Measurements from ENCODE around the gene DGKZ. TPM values are rescaled to one million over a fixed set of nuclear protein-coding genes. Genes with fewer than 3 reads are reported as not detected.

DGKZ gene
- total RNA-seq, 1 experiment from 2014 or later, result 43.7 TPM

GRCh38 chr11:46408407-46408986 is 61.2 kb downstream of the DGKZ start:
- no peak overlapping the region for H3K4me3 ChIP-seq
- H3K27me3 ChIP-seq (replicated peaks), result no peaks in the 10 kb centered on the region
- no peak overlapping the region for H3K27ac ChIP-seq
- H3K9me3 ChIP-seq (replicated peaks), result no peaks in the 10 kb centered on the region
- DNase-seq (ENCODE audit: low read depth in 1 of 2, low spot score in 2 of 2), result no peak
- H3K36me3 ChIP-seq, result peaks cover 30% of the 10 kb centered on the region
- H3K4me1 ChIP-seq (replicated peaks), result no peaks in the 10 kb centered on the region

- H3K4me1 ChIP-seq (replicated peaks), result no peaks in the 10 kb centered on the region
- no peaks in the 10 kb centered on the region for H3K27me3 ChIP-seq (replicated peaks)
- H3K9me3 ChIP-seq (replicated peaks), result no peaks in the 10 kb centered on the region
- no peak overlapping the region for H3K4me3 ChIP-seq
- H3K27ac ChIP-seq, result no peak overlapping the region
- peaks cover 30% of the 10 kb centered on the region for H3K36me3 ChIP-seq
- DNase-seq (ENCODE audit: low read depth in 1 of 2, low spot score in 2 of 2), result no peak
These were observed 62.8 kb downstream of the DGKZ start for GRCh38 chr11:46410021-46410420.

- no peak overlapping the region for H3K27ac ChIP-seq
- peaks cover 27% of the 10 kb centered on the region for H3K36me3 ChIP-seq
- H3K9me3 ChIP-seq (replicated peaks), result no peaks in the 10 kb centered on the region
- no peaks in the 10 kb centered on the region for H3K4me1 ChIP-seq (replicated peaks)
- H3K27me3 ChIP-seq (replicated peaks), result no peaks in the 10 kb centered on the region
- DNase-seq (ENCODE audit: low read depth in 1 of 2, low spot score in 2 of 2), result no peak
- no peak overlapping the region for H3K4me3 ChIP-seq
These were observed 66.7 kb downstream of the DGKZ start for GRCh38 chr11:46413760-46414465.

- DNase-seq (ENCODE audit: low read depth in 1 of 2, low spot score in 2 of 2), result no peak
These were observed 67.2 kb downstream of the DGKZ start for GRCh38 chr11:46414466-46414796.

GRCh38 chr11:46414879-46415278 is 67.6 kb downstream of the DGKZ start:
- H3K27ac ChIP-seq, result no peak overlapping the region
- peaks cover 21% of the 10 kb centered on the region for H3K36me3 ChIP-seq
- H3K27me3 ChIP-seq (replicated peaks), result no peaks in the 10 kb centered on the region
- H3K9me3 ChIP-seq (replicated peaks), result no peaks in the 10 kb centered on the region
- H3K4me3 ChIP-seq, result no peak overlapping the region
- H3K4me1 ChIP-seq (replicated peaks), result no peaks in the 10 kb centered on the region
- DNase-seq (ENCODE audit: low read depth in 1 of 2, low spot score in 2 of 2), result no peak

More at GRCh38 chr11:46414466-46414796, 67.2 kb downstream of the DGKZ start:
- Histone ChIP-seq H3K27me3 (replicated peaks) (no peaks in the 10 kb centered on the region), H3K9me3 (replicated peaks) (no peaks in the 10 kb centered on the region), H3K4me1 (replicated peaks) (no peaks in the 10 kb centered on the region), H3K36me3 (peaks cover 25% of the 10 kb centered on the region), H3K4me3 (no peak overlapping the region), H3K27ac (no peak overlapping the region)

GRCh38 chr11:46417711-46418110 is 70.4 kb downstream of the DGKZ start:
- H3K27me3 ChIP-seq (replicated peaks), result no peaks in the 10 kb centered on the region
- H3K9me3 ChIP-seq (replicated peaks), result no peaks in the 10 kb centered on the region
- no peaks in the 10 kb centered on the region for H3K4me1 ChIP-seq (replicated peaks)
- no peak for DNase-seq (ENCODE audit: low read depth in 1 of 2, low spot score in 2 of 2)
- H3K36me3 ChIP-seq, result peaks cover 23% of the 10 kb centered on the region
- H3K27ac ChIP-seq, result no peak overlapping the region
- no peak overlapping the region for H3K4me3 ChIP-seq

GRCh38 chr11:46418751-46419150 is 71.5 kb downstream of the DGKZ start:
- Histone ChIP-seq H3K27ac (no peak overlapping the region), H3K27me3 (replicated peaks) (no peaks in the 10 kb centered on the region), H3K4me3 (no peak overlapping the region), H3K9me3 (replicated peaks) (no peaks in the 10 kb centered on the region), H3K4me1 (replicated peaks) (no peaks in the 10 kb centered on the region), H3K36me3 (peaks cover 23% of the 10 kb centered on the region)
- no peak for DNase-seq (ENCODE audit: low read depth in 1 of 2, low spot score in 2 of 2)

GRCh38 chr11:46420513-46420912 is 73.2 kb downstream of the DGKZ start:
- H3K4me1 ChIP-seq (replicated peaks), result no peaks in the 10 kb centered on the region
- no peak for DNase-seq (ENCODE audit: low read depth in 1 of 2, low spot score in 2 of 2)
- no peak overlapping the region for H3K27ac ChIP-seq
- peaks cover 12% of the 10 kb centered on the region; the same call in 1 of the 2 replicates for H3K36me3 ChIP-seq
- H3K27me3 ChIP-seq (replicated peaks), result no peaks in the 10 kb centered on the region
- H3K4me3 ChIP-seq, result no peak overlapping the region
- no peaks in the 10 kb centered on the region for H3K9me3 ChIP-seq (replicated peaks)

GRCh38 chr11:46421257-46421880 is 74.1 kb downstream of the DGKZ start:
- no peak for DNase-seq (ENCODE audit: low read depth in 1 of 2, low spot score in 2 of 2)
- H3K27ac ChIP-seq, result no peak overlapping the region
- H3K27me3 ChIP-seq (replicated peaks), result no peaks in the 10 kb centered on the region
- no peaks in the 10 kb centered on the region for H3K4me1 ChIP-seq (replicated peaks)
- H3K36me3 ChIP-seq, result peaks cover 8% of the 10 kb centered on the region; the same call in 1 of the 2 replicates
- H3K9me3 ChIP-seq (replicated peaks), result no peaks in the 10 kb centered on the region
- H3K4me3 ChIP-seq, result no peak overlapping the region

GRCh38 chr11:46422588-46422987 is 75.3 kb downstream of the DGKZ start:
- peaks cover 5% of the 10 kb centered on the region; the same call in 1 of the 2 replicates for H3K36me3 ChIP-seq
- H3K4me3 ChIP-seq, result no peak overlapping the region
- H3K27ac ChIP-seq, result no peak overlapping the region
- no peaks in the 10 kb centered on the region for H3K27me3 ChIP-seq (replicated peaks)
- no peaks in the 10 kb centered on the region for H3K9me3 ChIP-seq (replicated peaks)
- H3K4me1 ChIP-seq (replicated peaks), result no peaks in the 10 kb centered on the region
- DNase-seq (ENCODE audit: low read depth in 1 of 2, low spot score in 2 of 2), result no peak

GRCh38 chr11:46426233-46426991 is 79.1 kb downstream of the DGKZ start:
- H3K4me3 ChIP-seq, result no peak overlapping the region
- H3K4me1 ChIP-seq (replicated peaks), result no peaks in the 10 kb centered on the region
- no peak overlapping the region for H3K27ac ChIP-seq
- no peaks in the 10 kb centered on the region for H3K27me3 ChIP-seq (replicated peaks)
- peaks cover 14% of the 10 kb centered on the region for H3K36me3 ChIP-seq
- DNase-seq (ENCODE audit: low read depth in 1 of 2, low spot score in 2 of 2), result no peak
- H3K9me3 ChIP-seq (replicated peaks), result no peaks in the 10 kb centered on the region

GRCh38 chr11:46427364-46427763 is 80.1 kb downstream of the DGKZ start:
- H3K27ac ChIP-seq, result no peak overlapping the region
- no peaks in the 10 kb centered on the region for H3K27me3 ChIP-seq (replicated peaks)
- H3K9me3 ChIP-seq (replicated peaks), result no peaks in the 10 kb centered on the region
- H3K36me3 ChIP-seq, result peaks cover 16% of the 10 kb centered on the region
- no peaks in the 10 kb centered on the region for H3K4me1 ChIP-seq (replicated peaks)
- H3K4me3 ChIP-seq, result no peak overlapping the region
- DNase-seq (ENCODE audit: low read depth in 1 of 2, low spot score in 2 of 2), result no peak

GRCh38 chr11:46429717-46430116 is 82.5 kb downstream of the DGKZ start:
- Histone ChIP-seq H3K4me1 (replicated peaks) (no peaks in the 10 kb centered on the region), H3K36me3 (peaks cover 34% of the 10 kb centered on the region), H3K27me3 (replicated peaks) (no peaks in the 10 kb centered on the region), H3K27ac (no peak overlapping the region), H3K4me3 (no peak overlapping the region), H3K9me3 (replicated peaks) (no peaks in the 10 kb centered on the region)
- no peak for DNase-seq (ENCODE audit: low read depth in 1 of 2, low spot score in 2 of 2)
